Cardiac muscle cell (in vitro differentiated cells and primary cell): ENCODE results near the gene KIF1A. TPM values are rescaled to one million over a fixed set of nuclear protein-coding genes. Genes with fewer than 3 reads are reported as not detected.

Experiments used
- DNase-seq, 2 donors: peaks; one replicate each; pipeline versions ENCODE4 v3.0.0 to v3.0.0-alpha.2; 2010 to 2017; ENCODE audit warnings: low read depth in 1 of 2, low spot score in 1 of 2
- H3K27ac ChIP-seq: fragments of 200-600 bp; sonication (generic); 2 replicates; pipeline ENCODE4 v1.5.1; 2016
- H3K27me3 ChIP-seq: fragments of 200-600 bp; sonication (generic); 2 replicates; pipeline ENCODE4 v1.6.0; 2016; ENCODE audit warnings: control low read depth
- H3K36me3 ChIP-seq: fragments of 200-600 bp; sonication (generic); 2 replicates; pipeline ENCODE4 v1.5.1; 2016; ENCODE audit warnings: control low read depth
- H3K4me1 ChIP-seq: fragments of 200-600 bp; sonication (generic); 2 replicates; pipeline ENCODE4 v1.8.1; 2017; ENCODE audit warnings: low read depth, mild to moderate bottlenecking, mixed run types
- H3K4me3 ChIP-seq: fragments of 200-600 bp; sonication (generic); 2 replicates; pipeline ENCODE4 v1.5.1; 2016; ENCODE audit warnings: mild to moderate bottlenecking
- H3K9me3 ChIP-seq: fragments of 200-600 bp; sonication (generic); 2 replicates; pipeline ENCODE4 v1.5.1; 2017; ENCODE audit warnings: low read depth, mild to moderate bottlenecking, control low read depth
- polyA plus RNA-seq: library from polyadenylated mRNA; unstranded; fragments of >200 nt; fragmentation: Nextera tagmentation; extraction: Ambion mirVana; gene quantifications from 2 replicates; pipeline ENCODE4 v1.2.1, GENCODE V29; 2016
- total RNA-seq: library from RNA; depleted of rRNA; stranded (reverse); fragments of >200 nt; gene quantifications from 2 replicates; pipeline ENCODE4 v1.2.3, GENCODE V29; 2016
- TF ChIP-seq, protein P1 (sequence below): IDR thresholded peaks from 2 replicates; pipeline ENCODE4 v1.5.1; 2012; ENCODE audit warnings: low read depth, mild to moderate bottlenecking, low read length

Gene KIF1A
- total and polyA plus RNA-seq, 2 experiments from 2014 or later: 6.3 to 14.1 TPM

DNA sequence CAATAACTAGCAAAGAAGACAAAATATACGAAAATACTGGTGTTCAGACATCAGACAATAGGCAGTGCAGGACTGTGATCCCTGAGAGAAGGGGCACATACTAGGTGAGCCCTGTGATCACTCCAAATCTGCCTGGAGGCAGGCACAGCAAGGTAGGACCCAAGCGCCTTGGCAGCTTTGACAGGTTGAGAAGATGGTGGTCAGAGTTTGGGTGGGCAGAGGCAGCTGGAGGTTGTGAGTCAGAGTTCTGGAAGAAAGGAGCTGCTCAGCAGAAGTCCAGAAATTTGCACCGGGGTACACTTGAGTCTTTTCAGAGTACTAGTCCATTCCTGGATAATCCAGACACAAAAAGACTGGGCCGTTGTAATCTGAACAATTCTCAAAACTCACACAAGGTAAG, 14.0 kb downstream of the KIF1A start:
- Histone ChIP-seq H3K4me3 (no peak overlapping the region), H3K9me3 (no peaks in the 10 kb centered on the region), H3K36me3 (no peaks in the 10 kb centered on the region), H3K27me3 (no peaks in the 10 kb centered on the region), H3K4me1 (no peaks in the 10 kb centered on the region), H3K27ac (no peak overlapping the region)
- no peak for DNase-seq
- TF ChIP-seq, protein P1, sequence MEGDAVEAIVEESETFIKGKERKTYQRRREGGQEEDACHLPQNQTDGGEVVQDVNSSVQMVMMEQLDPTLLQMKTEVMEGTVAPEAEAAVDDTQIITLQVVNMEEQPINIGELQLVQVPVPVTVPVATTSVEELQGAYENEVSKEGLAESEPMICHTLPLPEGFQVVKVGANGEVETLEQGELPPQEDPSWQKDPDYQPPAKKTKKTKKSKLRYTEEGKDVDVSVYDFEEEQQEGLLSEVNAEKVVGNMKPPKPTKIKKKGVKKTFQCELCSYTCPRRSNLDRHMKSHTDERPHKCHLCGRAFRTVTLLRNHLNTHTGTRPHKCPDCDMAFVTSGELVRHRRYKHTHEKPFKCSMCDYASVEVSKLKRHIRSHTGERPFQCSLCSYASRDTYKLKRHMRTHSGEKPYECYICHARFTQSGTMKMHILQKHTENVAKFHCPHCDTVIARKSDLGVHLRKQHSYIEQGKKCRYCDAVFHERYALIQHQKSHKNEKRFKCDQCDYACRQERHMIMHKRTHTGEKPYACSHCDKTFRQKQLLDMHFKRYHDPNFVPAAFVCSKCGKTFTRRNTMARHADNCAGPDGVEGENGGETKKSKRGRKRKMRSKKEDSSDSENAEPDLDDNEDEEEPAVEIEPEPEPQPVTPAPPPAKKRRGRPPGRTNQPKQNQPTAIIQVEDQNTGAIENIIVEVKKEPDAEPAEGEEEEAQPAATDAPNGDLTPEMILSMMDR: no peak

- no peak overlapping the region for H3K4me3 ChIP-seq
- no peaks in the 10 kb centered on the region for H3K36me3 ChIP-seq
- no peaks in the 10 kb centered on the region for H3K9me3 ChIP-seq
- no peak overlapping the region for H3K27ac ChIP-seq
- no peaks in the 10 kb centered on the region for H3K27me3 ChIP-seq
- H3K4me1 ChIP-seq: no peaks in the 10 kb centered on the region
- DNase-seq: no peak
- TF ChIP-seq, protein P1: no peak
Measured at GRCh38 chr2:240803191-240803590, 16.8 kb downstream of the KIF1A start.

DNA sequence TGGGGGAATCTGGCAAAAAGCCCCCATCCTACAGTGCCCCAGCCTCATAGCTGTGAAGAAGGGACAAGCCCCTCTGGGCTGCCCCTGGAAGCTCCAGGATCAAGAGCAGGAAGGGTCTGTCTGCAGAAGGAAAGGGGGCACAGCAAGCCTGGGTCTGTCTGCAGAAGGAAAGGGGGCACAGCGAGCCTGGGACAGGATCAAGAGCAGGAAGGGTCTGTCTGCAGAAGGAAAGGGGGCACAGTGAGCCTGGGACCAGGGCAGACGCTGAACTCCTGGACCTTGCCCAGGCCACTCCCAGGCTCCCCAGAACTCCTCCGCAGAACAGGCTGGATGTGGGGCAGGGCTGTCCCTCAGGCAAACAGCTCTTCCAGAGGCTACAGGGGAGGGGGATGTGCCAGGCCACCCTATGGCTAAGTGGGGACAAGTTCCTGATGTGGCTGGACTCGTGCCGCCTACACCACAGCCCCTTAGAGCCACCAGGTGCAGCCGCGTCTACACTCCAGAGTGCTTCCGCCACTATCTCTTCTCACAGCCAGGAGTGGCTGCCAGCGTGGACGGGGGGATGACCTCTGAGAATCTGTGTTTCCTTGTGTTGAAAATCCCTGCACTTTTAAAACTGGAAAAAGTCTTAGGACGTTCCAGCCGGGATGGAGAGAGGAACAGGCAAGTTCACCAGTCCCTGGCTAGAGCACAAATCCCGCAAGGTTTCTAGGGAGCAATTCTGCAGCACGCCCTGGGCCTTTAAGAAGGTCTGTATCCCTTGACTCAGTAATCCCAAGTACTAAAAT, 20.8 kb downstream of the KIF1A start:
- H3K4me1 ChIP-seq: no peaks in the 10 kb centered on the region
- TF ChIP-seq, protein P1: no peak
- no peaks in the 10 kb centered on the region for H3K36me3 ChIP-seq
- DNase-seq: peak in 1 of 2 donors; percentile 15
- H3K27ac ChIP-seq: no peak overlapping the region
- no peak overlapping the region for H3K4me3 ChIP-seq
- no peaks in the 10 kb centered on the region for H3K9me3 ChIP-seq
- H3K27me3 ChIP-seq: no peaks in the 10 kb centered on the region

DNA sequence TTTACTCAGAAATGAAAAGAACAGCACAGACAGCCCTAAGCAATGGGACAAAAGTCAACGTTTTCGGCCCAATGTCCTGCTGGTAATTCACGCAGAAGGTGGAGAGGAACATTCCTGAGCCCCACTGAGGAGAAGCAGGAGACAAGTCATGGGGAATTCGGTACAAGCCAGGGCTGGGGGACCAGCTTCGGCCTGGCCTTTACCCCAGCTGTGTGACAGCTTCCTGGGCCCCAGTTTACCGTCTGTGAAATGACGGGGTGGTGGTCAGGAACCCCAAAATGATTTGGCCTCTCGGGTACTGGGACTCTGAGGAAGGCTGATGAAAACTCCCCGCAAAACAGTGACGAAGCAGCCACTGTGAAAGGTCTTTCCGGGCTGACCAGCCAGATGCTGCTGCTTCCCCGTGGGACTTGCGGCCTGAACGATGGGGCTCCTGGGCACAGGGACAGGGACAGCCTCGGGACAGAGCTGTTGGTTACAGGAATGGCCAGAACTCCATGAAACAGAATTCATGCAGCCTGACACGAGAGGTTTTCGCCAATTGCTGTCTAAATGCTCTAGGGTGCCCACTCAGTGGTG, 21.6 kb downstream of the KIF1A start:
- DNase-seq: no peak
- Histone ChIP-seq H3K27ac (no peak overlapping the region), H3K27me3 (no peaks in the 10 kb centered on the region), H3K4me3 (no peak overlapping the region), H3K9me3 (no peaks in the 10 kb centered on the region), H3K4me1 (no peaks in the 10 kb centered on the region), H3K36me3 (no peaks in the 10 kb centered on the region)
- TF ChIP-seq, protein P1: no peak

GRCh38 chr2:240797914-240798313, 22.1 kb downstream of the KIF1A start:
- H3K36me3 ChIP-seq: no peaks in the 10 kb centered on the region
- no peaks in the 10 kb centered on the region for H3K27me3 ChIP-seq
- H3K9me3 ChIP-seq: no peaks in the 10 kb centered on the region
- TF ChIP-seq, protein P1: no peak
- no peak for DNase-seq
- H3K4me3 ChIP-seq: no peak overlapping the region
- H3K27ac ChIP-seq: no peak overlapping the region
- no peaks in the 10 kb centered on the region for H3K4me1 ChIP-seq
